Measurements from ENCODE around the gene DCAF4. TPM values are rescaled to one million over a fixed set of nuclear protein-coding genes. Genes with fewer than 3 reads are reported as not detected.
A peak's percentile ranks its signal among the peaks of the same experiment; 100 is the strongest.

Gene DCAF4
- polyA plus RNA-seq, 1 donor, result 12.3 TPM

DNA sequence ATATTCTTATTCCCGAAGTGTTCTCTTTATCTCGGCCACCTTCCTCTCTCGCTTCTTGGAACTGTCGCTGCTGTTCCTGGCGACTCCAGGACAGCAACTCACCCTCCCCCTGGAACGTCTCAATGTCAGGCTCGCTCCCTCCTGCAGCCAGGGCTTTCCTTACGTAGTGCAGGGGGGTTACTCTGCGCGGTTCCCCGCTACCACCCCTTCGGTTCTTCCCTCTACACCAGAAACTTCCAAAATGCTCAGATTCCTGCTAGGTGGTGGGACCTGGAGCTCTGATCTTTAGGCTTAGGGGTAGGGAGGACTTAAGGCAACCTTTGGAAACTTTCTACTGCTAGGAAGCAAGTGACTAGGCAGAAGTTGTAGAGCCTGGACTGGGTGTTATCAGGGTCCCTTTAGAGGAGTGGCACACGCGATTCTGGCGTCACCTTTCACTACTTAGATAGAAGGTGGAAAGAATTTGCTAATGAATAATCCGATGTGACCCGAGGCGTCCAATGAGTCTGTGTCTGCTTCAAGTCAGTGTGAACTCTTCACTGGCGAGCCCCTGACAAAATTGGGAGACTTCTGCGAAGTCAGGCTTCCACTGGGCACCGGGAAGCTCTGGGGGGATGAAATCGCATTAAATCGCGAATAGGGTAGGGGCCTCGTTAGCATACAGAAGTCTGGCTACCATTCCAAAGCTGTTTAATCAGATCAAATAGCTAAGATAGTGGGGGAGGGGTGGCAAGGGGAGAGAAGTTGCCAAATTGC lies 31.5 kb upstream of the DCAF4 start:
- no peak for DNase-seq

DNA sequence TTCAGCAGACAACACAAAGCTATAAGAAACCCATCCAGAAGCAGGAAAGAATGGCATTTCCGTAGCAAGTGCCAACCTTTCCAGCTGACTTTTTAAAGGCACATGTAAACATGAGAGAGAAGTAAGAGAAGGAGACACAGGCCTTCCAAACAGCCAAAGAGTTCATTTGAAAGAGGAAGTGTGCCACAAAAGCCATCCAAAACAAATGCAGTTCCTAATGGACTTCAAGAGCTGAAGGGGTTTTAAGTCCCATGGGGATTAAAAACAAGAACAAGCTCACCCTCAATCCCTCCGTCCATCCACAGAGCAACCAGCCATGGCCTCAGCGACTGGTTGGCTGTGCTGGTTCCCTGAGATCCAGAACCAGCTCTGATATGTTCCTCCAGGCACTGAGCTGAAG lies 27.8 kb upstream of the DCAF4 start:
- no peak for DNase-seq

DNA sequence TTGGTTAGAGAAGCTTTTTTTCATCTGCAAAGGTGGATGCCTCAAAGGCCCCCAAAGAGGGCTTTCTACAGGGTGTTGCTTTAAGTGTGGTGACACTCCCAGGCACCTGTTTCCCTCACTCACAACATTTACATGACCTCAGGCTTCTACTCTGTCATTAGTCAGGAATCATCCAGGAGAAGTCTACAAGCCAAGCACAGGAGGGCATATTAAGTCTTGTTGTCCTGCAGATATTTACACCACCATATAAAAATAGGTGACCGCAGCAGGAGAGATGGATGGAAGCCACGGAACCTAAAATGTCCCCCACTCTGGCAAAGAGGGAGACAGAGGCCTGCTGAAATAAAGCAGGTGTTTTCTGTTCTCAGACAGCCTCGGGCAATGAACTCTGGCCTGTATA lies 24.9 kb upstream of the DCAF4 start:
- no peak for DNase-seq

DNA sequence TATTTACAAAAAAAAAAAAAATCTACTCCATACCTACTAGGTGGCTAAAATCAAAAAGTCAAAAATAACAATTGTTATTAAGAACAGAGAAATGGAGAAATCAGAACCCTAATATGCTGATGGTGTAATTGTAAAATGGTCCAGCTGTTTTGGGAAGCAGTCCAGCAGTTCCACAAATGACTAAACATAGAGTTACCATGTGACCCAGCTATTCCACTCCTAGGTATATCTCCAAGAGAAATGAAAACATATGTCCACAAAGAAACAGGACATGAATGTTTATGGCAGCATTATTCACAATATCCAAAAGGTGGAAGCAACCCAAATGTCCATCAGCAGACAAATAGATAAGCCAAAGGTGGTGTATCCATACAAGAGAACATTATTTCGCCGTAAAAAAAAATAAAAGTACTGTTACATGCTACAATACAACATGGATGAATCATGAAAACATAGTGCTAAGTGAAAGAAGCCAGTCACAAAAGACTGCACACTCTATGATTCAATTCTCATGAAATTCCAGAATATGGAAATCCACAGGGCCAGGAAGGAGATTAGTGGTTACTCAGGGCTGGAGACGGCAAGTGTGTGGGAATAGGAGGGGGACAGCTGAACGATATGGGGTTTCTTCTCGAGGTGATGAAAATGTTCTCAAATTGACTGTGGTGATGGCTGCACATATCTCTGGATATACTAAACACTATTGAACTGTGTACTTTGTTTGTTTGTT lies 23.3 kb upstream of the DCAF4 start:
- no peak for DNase-seq

GRCh38 chr14:72903716-72904115 lies 22.5 kb upstream of the DCAF4 start:
- DNase-seq, result no peak

GRCh38 chr14:72904218-72904617 lies 22.0 kb upstream of the DCAF4 start:
- no peak for DNase-seq

DNA sequence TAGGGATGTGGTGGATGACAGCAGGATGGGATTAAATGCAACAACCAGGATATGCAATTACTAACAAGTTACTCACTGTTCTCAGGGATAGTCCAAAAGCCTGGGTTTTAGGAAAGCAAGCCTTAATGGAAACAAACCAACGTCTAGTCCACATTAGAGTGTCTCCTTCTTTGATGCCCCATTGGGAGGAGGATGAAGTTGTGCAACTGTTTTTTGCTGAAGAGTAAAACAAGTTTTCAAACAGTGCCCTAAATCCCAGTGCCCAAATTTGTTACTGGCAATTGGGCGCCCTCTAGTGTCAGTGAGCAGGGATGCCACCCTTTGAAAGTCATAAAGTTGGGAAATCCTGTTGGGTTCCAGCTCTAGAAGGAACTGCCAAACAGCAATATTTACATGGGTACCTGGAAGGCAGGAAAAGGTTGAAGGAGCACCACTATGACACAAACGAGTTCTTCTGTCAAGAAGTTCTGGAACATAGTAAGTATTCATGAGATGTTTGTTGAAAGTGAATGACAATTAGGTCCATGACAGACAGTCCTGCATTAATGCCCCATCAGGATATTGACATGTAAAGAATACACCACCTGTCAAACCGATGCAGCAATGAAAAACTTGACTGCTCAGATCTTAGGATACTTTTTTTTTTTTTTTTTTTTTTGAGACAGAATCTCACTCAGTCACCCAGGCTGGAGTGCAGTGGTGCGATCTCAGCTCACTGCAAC lies 21.3 kb upstream of the DCAF4 start:
- DNase-seq, result peak; percentile 67

DNA sequence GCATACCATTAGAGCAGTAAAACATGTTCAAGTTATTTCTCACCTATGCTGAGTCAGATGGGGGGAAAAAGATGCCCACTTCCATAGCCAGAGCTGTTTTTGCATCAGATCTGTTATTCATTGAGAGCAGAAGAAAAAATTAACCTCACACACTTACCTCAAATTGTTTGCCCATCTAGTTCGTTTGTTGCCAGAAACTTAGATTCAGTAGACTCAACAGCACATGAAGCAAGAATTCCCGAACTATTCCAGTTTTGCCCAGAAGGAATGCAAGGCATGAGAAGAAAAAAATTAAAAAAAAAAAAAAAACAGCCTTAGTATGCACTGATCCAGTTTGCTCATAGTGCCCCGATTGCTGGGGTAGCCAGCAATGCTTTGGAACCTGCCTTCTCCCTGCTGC lies 19.9 kb upstream of the DCAF4 start:
- DNase-seq, result no peak

- no peak for DNase-seq
Measured at GRCh38 chr14:72906879-72907278, 19.4 kb upstream of the DCAF4 start.

DNA sequence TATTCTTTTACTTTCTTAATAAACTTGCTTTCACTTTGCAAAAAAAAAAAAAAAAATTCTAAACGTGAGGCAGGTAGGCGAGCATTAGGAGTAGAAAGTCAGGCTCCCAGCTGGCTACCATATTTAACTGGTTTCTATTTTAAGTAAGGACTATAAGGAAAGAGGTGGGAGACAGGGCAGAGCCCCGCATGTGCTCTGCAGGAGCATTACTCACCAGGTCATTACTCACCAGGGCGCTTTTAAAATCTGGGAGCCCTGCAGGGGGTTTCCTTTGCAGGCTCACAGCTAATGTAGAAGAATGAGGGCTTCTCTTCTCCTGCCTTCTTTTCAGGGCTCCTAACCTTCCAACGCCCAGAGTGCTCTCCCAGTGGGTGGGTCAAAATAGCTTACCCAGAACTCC lies 18.4 kb upstream of the DCAF4 start:
- no peak for DNase-seq

- DNase-seq, result no peak
Measured at GRCh38 chr14:72909163-72909562, 17.1 kb upstream of the DCAF4 start.

DNA sequence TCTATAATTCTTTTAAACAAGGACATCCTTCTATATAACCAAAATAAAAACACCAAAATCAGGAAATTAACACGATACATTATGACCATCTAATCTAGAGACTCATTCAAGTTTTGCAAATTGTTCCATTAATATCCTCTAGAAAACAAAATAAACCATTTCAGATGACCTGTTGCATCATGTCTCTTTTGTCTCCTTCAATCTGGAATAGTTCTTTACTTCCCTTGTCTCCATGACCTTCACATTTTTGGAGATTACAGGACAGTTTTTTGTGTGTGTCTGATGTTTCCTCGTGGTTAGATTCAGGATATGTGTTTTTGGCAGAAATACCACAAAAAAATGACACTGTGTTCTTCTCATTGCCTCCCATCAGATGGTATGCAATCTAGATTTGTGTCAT lies 12.5 kb upstream of the DCAF4 start:
- DNase-seq, result no peak

DNA sequence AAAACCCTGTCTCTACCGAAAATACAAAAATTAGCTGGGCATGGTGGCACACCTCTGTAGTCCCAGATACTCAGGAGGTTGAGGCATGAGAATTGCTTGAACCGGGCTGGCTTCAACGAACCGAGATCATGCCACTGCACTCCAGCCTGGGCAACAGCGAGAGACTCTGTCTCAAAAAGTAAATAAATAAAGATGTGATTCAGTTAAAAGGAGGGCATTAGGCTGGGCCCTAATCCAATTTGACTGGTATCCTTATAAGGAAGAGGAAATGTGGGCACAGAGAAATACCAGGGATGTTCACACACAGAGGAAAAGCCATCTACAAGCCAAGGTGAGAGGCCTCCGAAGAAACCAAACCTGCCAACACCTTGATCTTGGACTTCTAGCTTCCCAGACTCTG lies 10.1 kb upstream of the DCAF4 start:
- no peak for DNase-seq

GRCh38 chr14:72917094-72917802 lies 9.0 kb upstream of the DCAF4 start:
- no peak for DNase-seq

- DNase-seq, result no peak
Measured at GRCh38 chr14:72920008-72920407, 6.3 kb upstream of the DCAF4 start.

GRCh38 chr14:72921396-72921795 lies 4.9 kb upstream of the DCAF4 start:
- DNase-seq, result no peak

- no peak for DNase-seq
Measured at GRCh38 chr14:72924337-72924736, 1.9 kb upstream of the DCAF4 start.

DNA sequence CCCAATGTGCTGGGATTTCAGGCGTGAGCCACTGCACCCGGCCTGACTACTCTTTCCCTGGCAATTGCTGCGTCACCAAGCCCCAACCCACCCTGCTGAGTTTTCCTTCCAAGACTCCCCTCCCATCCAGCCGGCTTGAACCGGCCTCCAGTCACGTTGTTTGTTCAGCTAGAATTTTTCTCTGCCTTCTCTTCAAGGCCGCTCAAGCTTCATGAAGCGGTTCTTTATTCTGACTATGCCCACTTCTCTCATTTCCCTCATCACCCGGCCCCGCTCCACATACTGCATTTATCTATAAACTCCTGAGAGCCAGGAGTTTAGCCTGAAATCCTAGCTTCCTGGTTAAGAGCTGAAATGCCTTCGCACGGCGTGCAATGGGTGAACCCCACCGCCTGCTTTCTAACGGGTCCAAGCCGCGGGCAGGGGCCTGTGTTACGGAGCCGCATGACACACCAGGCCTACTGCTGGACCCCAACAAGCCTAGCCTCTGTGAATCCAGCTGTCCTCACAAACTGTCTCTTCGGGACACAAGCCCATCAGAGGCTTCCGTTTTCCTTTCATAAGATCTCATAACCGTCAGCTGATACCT lies 999 bp upstream of the DCAF4 start:
- DNase-seq, result peak; percentile 4

DNA sequence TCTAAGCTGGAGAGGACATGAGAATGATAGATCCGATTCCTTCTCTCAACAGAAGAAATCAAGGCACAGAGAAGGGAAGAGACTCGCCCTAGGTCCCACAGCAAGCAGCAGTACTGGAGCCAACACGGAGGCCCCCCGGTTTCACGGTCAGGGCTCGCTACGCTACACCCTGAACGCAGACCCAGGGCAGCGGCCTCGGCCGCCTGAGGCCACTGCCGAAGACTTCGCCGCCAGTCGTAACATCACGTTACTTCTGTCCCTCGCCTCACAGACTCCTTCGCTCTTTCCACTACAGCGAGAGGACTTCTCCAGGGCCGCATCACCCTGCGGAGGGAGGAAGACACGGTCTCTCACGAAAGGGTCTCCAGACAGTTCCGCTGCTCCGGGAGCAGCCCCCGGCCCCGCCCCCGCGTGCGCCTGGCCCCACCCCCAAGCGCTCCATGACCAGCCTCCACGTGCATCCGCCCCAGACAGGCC lies 411 bp upstream of the DCAF4 start:
- no peak for DNase-seq

DNA sequence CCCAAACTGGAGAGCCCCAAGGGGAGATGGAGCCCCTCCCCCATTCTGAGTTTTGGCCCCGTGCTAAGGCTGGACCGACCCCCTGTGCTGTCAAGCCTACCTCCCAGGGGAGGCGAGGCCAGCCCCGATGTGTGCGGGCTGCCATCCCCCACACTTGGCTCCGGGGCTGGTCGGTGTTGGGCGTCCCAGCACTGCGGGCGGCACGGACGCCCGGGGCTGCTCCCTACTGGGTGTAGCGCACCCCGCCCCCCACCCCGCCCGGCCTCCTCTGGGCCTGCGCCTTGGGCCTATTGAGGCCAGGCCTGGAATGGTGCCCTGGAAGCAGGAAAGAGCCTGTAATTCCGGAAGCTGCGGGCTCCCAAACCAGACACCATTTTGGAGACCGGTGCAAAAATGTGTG lies 2.6 kb downstream of the DCAF4 start:
- DNase-seq, result no peak

GRCh38 chr14:72929316-72930080 lies 3.2 kb downstream of the DCAF4 start:
- no peak for DNase-seq

GRCh38 chr14:72932893-72933292 lies 6.6 kb downstream of the DCAF4 start:
- no peak for DNase-seq
